Spinal cord (tissue), 10 donors: ENCODE results near the gene ZNF280D. TPM values are rescaled to one million over a fixed set of nuclear protein-coding genes. Genes with fewer than 3 reads are reported as not detected.

Experiments used
- DNase-seq, 6 donors: peaks; one replicate each; pipeline versions ENCODE4 v3.0.0 to v3.0.0-alpha.2; 2013 to 2015; ENCODE audit warnings: low spot score in 6 of 6, low read depth in 4 of 6
- H3K27ac ChIP-seq: one replicate; pipeline ENCODE4 v1.5.1; 2013; ENCODE audit warnings: low read depth, low read length, control low read depth
- H3K27me3 ChIP-seq: one replicate; pipeline ENCODE4 v1.6.1; 2013; ENCODE audit warnings: low read length; ENCODE audit not compliant: control insufficient read depth, insufficient read depth
- H3K36me3 ChIP-seq: one replicate; pipeline ENCODE4 v1.6.1; 2013; ENCODE audit warnings: low read length; ENCODE audit not compliant: control insufficient read depth, insufficient read depth
- H3K4me1 ChIP-seq: one replicate; pipeline ENCODE4 v1.6.1; 2013; ENCODE audit warnings: low read length; ENCODE audit not compliant: control insufficient read depth, insufficient read depth
- H3K4me3 ChIP-seq: one replicate; pipeline ENCODE4 v1.5.1; 2013; ENCODE audit warnings: low read depth, low read length, control low read depth
- H3K9me3 ChIP-seq: one replicate; pipeline ENCODE4 v1.6.1; 2013; ENCODE audit warnings: low read length; ENCODE audit not compliant: control insufficient read depth, insufficient read depth
- WGBS: methylation state at CpG from one replicate; pipeline ENCODE4 v1.1.5; 2013; ENCODE audit warnings: missing lambda C conversion rate; ENCODE audit not compliant: insufficient coverage; 5-methylcytosine and 5-hydroxymethylcytosine counted together
- polyA plus RNA-seq, 2 donors: library from polyadenylated mRNA; unstranded; fragments of 120-200 nt; gene quantifications; one replicate each; pipeline ENCODE4 v1.2.1, GENCODE V29; 2013; ENCODE audit not compliant: insufficient read length in 2 of 2
- small RNA-seq: library from RNA; depleted of rRNA; stranded (forward); fragments of <200 nt; gene quantifications from one replicate; pipeline ENCODE3, GENCODE V24; 2014; ENCODE audit warnings: low replicate concordance
- total RNA-seq, 2 donors: library from RNA; depleted of rRNA in 1 of 2; stranded (reverse); fragments of 120-200 nt in 1 of 2; fragments of >200 nt in 1 of 2; gene quantifications; one replicate each; pipeline versions ENCODE4 v1.2.3 to v1.2.4, GENCODE V29; 2013 to 2014
- donor health status: healthy.

Gene ZNF280D
- total and polyA plus RNA-seq, 4 donors: 40.2 to 98.6 (median 47.7) TPM

DNA sequence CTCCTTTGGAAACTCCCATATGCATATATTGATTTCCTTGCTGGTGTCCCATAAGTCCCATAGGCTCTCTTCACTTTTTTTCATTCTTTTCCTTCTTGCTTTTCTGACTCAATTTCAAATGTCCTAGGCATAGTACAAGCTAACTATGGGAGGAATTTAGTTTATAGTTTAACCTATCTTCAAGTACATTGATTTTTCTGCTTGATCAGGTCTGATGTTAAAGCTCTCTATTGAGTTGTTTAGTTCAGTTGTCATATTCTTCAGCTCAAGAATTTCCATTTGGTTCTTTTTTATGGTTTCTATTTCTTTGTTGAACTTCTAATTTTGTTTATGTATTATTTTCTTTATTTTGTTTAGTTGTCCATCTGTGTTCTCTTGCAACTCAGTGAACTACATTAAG is 147.1 kb downstream of the ZNF280D start:
- Histone ChIP-seq H3K9me3 (peaks cover 2% of the 10 kb centered on the region), H3K36me3 (no peaks in the 10 kb centered on the region), H3K27ac (no peak overlapping the region), H3K4me3 (no peak overlapping the region), H3K4me1 (no peaks in the 10 kb centered on the region), H3K27me3 (no peaks in the 10 kb centered on the region)
- no peak for DNase-seq

DNA sequence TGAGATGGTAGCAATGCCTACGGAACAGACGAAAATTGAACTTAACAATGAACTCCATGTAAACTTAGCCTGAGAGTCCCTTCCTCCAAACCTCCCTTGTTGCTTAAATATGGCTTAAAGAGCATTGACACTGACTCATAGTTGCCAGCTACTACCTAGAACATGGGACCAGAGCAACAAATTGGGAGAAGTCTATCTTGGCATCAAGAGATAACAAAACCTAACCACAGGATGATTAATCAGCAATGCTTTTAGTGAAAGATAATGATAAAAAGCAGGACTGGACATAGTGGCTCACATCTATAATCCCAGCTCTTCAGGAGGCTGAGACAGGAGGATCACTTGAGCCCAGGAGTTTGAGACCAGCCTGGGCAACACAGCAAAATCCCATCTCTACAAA is 150.5 kb downstream of the ZNF280D start:
- Histone ChIP-seq H3K27me3 (no peaks in the 10 kb centered on the region), H3K9me3 (peaks cover 2% of the 10 kb centered on the region), H3K4me3 (no peak overlapping the region), H3K4me1 (no peaks in the 10 kb centered on the region), H3K27ac (no peak overlapping the region), H3K36me3 (no peaks in the 10 kb centered on the region)
- WGBS: no CpG with 5 or more reads among the region's 2 CpGs
- no peak for DNase-seq

Small RNA genes lying within 50 kb of the gene (small RNA-seq; reads per million reads assigned to genes)
- not detected for gene RF00019

Other genes with a start within 250 kb of the ZNF280D start
- gene TCF12, start 185.1 kb upstream of the ZNF280D start, total RNA-seq: 100 to 1,000 TPM; 142 to 183 TPM
- 100 to 1,000 TPM in 1 of 2 donors, 10 to 100 TPM in 1; 88.8 to 128 TPM for gene TCF12, start 185.1 kb upstream of the ZNF280D start, polyA plus RNA-seq